ENCODE measurements around the gene GRP.

The GRP gene

GRCh38 chr18:59268721-59269562 is 49.0 kb downstream of the GRP start:
- DNase-seq: no peak

GRCh38 chr18:59269563-59270119 is 49.7 kb downstream of the GRP start:
- no peak for DNase-seq

DNA sequence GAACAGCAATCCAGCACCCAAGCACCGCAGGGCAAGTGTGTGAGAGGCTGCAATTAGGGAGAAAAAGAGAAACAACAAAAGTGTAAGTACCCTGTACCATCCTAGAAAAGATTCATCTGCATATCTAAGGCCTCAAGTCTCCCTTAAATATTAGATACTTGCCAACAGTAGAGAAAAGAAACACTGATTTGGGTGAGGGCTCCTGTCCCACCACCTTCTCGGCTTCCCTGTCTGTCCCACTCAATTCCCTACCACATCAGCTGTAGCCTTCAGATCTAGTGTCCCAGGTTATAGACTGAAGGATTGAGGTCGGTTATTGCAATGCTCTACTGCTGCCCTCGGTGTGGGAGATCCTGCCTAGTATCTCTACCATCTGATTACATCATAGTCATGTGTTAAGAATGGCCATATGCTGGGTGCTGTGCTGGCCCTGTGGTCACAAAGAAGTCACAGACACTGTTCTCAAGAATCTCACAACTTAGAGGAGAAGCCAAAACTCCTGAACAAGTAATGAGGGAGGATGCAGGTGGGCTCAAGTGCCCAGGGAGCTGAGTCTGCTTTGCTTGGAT is 50.8 kb downstream of the GRP start:
- DNase-seq: no peak

DNA sequence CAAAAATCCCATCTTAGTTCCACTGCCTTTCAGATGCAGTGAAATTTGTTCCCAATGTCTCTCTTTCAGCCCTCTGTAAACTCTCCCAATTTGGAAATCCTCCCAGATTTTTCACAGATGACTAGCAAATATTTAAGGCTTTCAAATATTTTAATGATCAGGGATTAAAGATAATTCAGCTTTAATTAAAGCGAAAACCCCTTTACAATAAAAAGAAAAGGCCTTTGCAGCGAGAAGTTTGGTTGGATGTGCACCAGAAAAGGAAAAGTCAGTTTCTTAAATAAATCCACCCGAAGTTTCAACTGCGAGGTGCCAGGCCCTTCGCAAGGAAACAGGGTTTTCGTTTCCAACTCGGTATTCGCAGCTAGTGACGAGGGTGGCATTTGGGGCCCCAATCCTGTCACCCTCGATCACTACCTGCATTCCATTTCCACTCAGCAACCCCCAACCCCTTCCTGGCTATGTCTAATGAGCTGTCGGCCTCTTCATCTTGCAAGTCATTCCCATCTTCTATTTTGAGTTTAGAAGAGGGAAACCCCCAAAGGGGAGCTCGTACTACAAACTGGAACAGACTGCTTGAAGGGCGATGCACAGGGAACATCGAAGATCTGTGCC is 51.8 kb downstream of the GRP start:
- DNase-seq: no peak

- DNase-seq: no peak
Measured at GRCh38 chr18:59272221-59272888, 52.4 kb downstream of the GRP start.

DNA sequence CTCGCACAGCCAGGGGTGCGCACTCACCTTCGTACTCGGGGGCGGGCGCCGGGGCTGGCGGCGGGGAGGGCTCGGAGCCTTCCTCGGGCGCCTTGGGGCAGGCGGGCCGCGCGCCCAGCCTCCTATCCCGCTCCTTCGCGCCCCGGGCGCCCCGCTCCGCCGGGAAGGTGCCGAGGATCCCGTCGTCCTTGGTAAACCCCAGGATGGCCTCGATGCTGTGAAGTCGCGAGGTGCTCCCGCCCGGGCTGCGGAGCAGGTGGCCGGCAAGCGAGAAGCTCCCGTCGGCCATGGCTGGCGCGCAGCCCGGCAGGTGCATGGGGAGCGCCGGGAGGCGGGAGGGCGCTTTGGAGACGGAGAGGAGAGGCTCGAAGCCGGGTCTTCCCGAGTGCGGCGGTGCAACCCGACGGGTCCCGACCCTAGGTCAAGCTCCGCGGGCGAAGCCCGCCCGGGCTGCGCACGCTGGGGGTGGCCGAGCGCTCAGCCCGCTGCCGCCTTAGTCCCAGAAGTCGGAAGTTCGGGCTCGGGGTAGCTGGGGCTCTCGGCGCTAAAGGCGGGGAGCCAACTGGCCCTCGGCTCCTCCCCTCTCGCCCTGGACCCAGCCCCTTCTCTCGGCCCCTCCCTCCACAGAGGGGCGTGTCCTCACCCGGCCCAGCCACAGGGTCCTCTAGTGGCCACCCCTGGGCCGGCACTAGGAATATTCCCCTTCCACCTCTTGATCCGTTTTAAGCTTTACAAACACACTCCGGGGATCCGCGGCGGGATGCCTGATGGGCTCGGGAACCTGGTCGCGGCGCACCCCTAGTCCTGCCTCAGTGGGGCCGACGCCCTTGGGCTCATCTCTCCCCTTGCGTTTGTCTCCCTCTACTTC is 53.2 kb downstream of the GRP start, which contains the start of gene RAX:
Gene RAX, minus strand, starts transcription at position 564 of the 868 bp plus-strand sequence. Its CDS starts 248 bp downstream, at position 316.
- DNase-seq: peak; percentile 20

DNA sequence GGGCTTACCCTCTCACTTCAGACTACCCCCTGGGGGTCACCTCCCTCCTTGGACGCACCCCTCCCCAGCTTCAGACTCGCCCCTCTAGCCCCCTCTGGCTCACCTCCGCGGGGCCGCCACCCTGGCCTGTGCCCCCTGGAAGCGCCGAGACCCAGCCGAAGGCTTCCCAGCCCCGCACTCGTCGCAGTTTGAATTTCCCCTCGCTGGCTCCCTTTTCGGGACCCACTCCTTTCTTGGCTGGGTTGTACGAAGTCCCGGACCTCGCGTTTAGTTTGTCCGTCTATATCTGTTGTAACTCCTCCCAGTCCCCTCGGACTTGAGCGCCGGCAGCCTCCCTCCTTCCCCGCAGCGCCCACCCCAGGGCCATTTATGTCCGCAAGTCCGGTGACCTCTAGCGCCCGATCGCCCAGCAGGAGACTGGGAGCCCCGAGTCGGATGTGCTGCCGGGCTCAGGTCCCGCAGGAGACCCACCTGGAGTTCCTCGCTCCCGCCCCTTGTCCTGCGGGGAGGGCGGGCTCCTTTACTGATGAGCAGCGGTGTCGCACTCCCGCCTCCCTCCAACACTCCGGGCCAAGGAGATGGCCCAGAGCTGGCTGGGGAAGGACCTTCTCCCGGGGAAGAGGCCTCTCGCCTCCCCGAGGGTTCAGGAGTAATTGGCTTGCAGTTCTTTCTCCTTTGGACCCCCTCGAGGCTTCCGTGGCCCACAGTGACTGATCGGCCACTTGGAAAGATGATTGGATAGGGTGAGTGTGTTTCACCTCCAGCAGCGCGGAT is 54.0 kb downstream of the GRP start:
- DNase-seq: no peak

GRCh38 chr18:59274533-59274928 is 54.6 kb downstream of the GRP start:
- DNase-seq: no peak

DNA sequence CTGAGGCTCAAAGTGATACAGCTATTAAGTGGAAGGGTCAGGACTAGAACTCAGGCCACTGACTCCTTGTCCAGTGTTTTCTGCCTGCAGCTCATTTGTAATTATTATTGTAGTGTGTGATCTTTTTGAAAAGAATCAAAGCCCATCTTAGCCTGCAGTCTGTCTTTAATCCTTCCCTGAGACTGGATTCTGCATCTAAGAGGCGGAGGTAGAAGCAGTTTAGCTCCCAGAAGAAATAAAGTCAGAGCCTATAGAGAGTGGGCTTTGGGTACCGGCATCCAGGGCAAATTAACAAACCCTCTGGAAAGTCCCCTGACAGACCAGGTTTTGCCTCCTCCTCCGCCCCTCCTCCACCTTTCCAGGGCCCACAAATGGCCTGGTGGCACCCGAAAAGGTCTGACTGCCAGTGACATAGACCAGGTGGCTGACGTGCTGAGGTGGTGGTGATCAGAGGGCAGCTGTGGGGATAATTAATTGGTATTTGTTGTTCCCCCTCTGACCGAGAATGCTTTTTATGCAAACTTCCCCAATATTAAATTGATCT is 55.5 kb downstream of the GRP start:
- DNase-seq: no peak

GRCh38 chr18:59276047-59276446 is 56.1 kb downstream of the GRP start:
- DNase-seq: no peak

DNA sequence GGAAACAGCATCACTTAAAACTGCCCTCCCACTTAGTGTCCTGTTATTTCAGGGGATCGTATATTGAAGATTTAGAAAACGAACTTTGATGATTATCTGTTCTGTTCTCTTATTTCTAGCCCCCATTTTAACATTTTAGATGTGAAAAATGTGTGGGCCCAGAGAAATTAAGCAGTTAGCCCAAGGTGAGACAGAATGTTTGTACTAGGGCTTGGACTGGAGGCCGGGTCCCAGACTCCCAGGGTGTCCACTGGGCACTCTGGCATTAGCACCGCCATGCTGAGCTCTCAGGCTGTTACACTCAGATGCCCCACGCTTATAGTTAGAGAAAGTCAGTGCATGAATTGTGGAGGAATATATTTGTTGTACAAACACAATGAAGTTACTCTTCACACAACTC is 58.8 kb downstream of the GRP start:
- DNase-seq: no peak

GRCh38 chr18:59279193-59279592 is 59.2 kb downstream of the GRP start:
- DNase-seq: no peak

GRCh38 chr18:59279722-59280121 is 59.8 kb downstream of the GRP start:
- no peak for DNase-seq

All from fibroblast of skin of right quadriceps (primary cell).